HEK293 (cell line): ENCODE data around the gene SULF2.

Experiments
- PBX3 ChIP-seq: sonication (generic); formaldehyde crosslinking; IDR thresholded peaks from 2 replicates; pipeline ENCODE4 v1.8.1; 2022; ENCODE audit warnings: mild to moderate bottlenecking, moderate library complexity, missing genetic modification reagents
- SCRT1 ChIP-seq: fragments of 450-650 bp; formaldehyde crosslinking; IDR thresholded peaks from 2 replicates; pipeline ENCODE4 v1.5.1; 2016; ENCODE audit warnings: missing biosample characterization, missing genetic modification characterization, borderline replicate concordance
- ZBTB26 ChIP-seq: fragments of 450-650 bp; formaldehyde crosslinking; optimal IDR thresholded peaks from 2 replicates; pipeline ENCODE3; 2016; ENCODE audit warnings: missing biosample characterization, mild to moderate bottlenecking, missing genetic modification characterization
- ZBTB8A ChIP-seq: fragments of 450-650 bp; formaldehyde crosslinking; IDR thresholded peaks from 2 replicates; pipeline ENCODE4 v1.5.1; 2016; ENCODE audit warnings: missing biosample characterization, missing genetic modification characterization
- ZNF114 ChIP-seq: fragments of 450-650 bp; formaldehyde crosslinking; IDR thresholded peaks from 2 replicates; pipeline ENCODE4 v1.5.0; 2017; ENCODE audit warnings: missing biosample characterization, missing genetic modification characterization
- ZNF184 ChIP-seq: fragments of 450-650 bp; IDR thresholded peaks from 2 replicates; pipeline ENCODE4 v1.5.1; 2018; ENCODE audit warnings: missing biosample characterization, mild to moderate bottlenecking, missing genetic modification characterization
- ZNF202 ChIP-seq: fragments of 450-650 bp; formaldehyde crosslinking; IDR thresholded peaks from 2 replicates; pipeline ENCODE4 v1.5.1; 2016; ENCODE audit warnings: missing biosample characterization, missing genetic modification characterization, borderline replicate concordance
- ZNF266 ChIP-seq: fragments of 450-650 bp; formaldehyde crosslinking; IDR thresholded peaks from 2 replicates; pipeline ENCODE4 v1.5.1; 2016; ENCODE audit warnings: missing biosample characterization, missing genetic modification characterization, low read depth
- ZNF335 ChIP-seq: fragments of 450-650 bp; formaldehyde crosslinking; conservative IDR thresholded peaks from 2 replicates; pipeline ENCODE4 v1.5.1; 2016; ENCODE audit warnings: missing biosample characterization, missing genetic modification characterization
- ZNF433 ChIP-seq: fragments of 450-650 bp; formaldehyde crosslinking; IDR thresholded peaks from 2 replicates; pipeline ENCODE4 v1.5.1; 2016; ENCODE audit warnings: missing biosample characterization, missing genetic modification characterization, low read depth
- ZNF548 ChIP-seq: fragments of 450-650 bp; formaldehyde crosslinking; IDR thresholded peaks from 2 replicates; pipeline ENCODE4 v1.5.1; 2016; ENCODE audit warnings: missing biosample characterization, missing genetic modification characterization
- TF ChIP-seq, protein P1 (sequence below): fragments of 450-650 bp; formaldehyde crosslinking; IDR thresholded peaks from 2 replicates; pipeline ENCODE4 v1.5.1; 2016; ENCODE audit warnings: missing biosample characterization, missing genetic modification characterization
- TF ChIP-seq, protein P2 (sequence below): fragments of 450-650 bp; formaldehyde crosslinking; IDR thresholded peaks from 2 replicates; pipeline ENCODE4 v1.5.1; 2016; ENCODE audit warnings: missing biosample characterization, missing genetic modification characterization

- TF ChIP-seq PBX3 = no peak
- TF ChIP-seq ZBTB8A (tag by site-specific recombination) = no peak
- no peak for TF ChIP-seq ZBTB26 (tag by site-specific recombination)
- TF ChIP-seq, protein P1, sequence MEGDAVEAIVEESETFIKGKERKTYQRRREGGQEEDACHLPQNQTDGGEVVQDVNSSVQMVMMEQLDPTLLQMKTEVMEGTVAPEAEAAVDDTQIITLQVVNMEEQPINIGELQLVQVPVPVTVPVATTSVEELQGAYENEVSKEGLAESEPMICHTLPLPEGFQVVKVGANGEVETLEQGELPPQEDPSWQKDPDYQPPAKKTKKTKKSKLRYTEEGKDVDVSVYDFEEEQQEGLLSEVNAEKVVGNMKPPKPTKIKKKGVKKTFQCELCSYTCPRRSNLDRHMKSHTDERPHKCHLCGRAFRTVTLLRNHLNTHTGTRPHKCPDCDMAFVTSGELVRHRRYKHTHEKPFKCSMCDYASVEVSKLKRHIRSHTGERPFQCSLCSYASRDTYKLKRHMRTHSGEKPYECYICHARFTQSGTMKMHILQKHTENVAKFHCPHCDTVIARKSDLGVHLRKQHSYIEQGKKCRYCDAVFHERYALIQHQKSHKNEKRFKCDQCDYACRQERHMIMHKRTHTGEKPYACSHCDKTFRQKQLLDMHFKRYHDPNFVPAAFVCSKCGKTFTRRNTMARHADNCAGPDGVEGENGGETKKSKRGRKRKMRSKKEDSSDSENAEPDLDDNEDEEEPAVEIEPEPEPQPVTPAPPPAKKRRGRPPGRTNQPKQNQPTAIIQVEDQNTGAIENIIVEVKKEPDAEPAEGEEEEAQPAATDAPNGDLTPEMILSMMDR (tag by site-specific recombination) = no peak
- no peak for TF ChIP-seq ZNF202
- TF ChIP-seq SCRT1 = peak; percentile 52; the same call in 1 of the 2 replicates
- TF ChIP-seq ZNF184 (tag by site-specific recombination) = no peak
- TF ChIP-seq ZNF114 (tag by site-specific recombination) = no peak
- TF ChIP-seq, protein P2, sequence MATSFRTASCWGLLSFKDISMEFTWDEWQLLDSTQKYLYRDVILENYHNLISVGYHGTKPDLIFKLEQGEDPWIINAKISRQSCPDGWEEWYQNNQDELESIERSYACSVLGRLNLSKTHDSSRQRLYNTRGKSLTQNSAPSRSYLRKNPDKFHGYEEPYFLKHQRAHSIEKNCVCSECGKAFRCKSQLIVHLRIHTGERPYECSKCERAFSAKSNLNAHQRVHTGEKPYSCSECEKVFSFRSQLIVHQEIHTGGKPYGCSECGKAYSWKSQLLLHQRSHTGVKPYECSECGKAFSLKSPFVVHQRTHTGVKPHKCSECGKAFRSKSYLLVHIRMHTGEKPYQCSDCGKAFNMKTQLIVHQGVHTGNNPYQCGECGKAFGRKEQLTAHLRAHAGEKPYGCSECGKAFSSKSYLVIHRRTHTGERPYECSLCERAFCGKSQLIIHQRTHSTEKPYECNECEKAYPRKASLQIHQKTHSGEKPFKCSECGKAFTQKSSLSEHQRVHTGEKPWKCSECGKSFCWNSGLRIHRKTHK (tag by site-specific recombination) = no peak
- no peak for TF ChIP-seq ZNF548 (tag by site-specific recombination)
- TF ChIP-seq ZNF266 (tag by site-specific recombination) = no peak
- no peak for TF ChIP-seq ZNF433
- TF ChIP-seq ZNF335 (tag by site-specific recombination) = no peak
Measured at GRCh38 chr20:47754946-47755652, 30.2 kb downstream of the SULF2 start.
